GM19239 (cell line): ENCODE results near the gene PHF19.

Source experiments
- DNase-seq: peaks from one replicate; pipeline ENCODE4 v3.0.0; 2011; ENCODE audit warnings: low spot score; ENCODE audit not compliant: insufficient read length
- FAIRE-seq: peaks from 2 replicates; lab custom pipeline; 2011; peaks lifted over from hg19 to GRCh38; lab: Jason Lieb, UNC

PHF19 gene

GRCh38 chr9:120914396-120914795 is 37.4 kb upstream of the PHF19 start:
- no peak for FAIRE-seq
- DNase-seq: no peak

- DNase-seq (no peak), FAIRE-seq (no peak)
These were observed 36.8 kb upstream of the PHF19 start for GRCh38 chr9:120913647-120914264.

GRCh38 chr9:120912958-120913646 is 36.1 kb upstream of the PHF19 start:
- DNase-seq: no peak
- no peak for FAIRE-seq

- FAIRE-seq (no peak), DNase-seq (no peak)
These were observed 34.4 kb upstream of the PHF19 start for GRCh38 chr9:120911295-120911837.

- no peak for DNase-seq
- FAIRE-seq: no peak
These were observed 33.7 kb upstream of the PHF19 start for GRCh38 chr9:120910643-120911042.

- FAIRE-seq (no peak), DNase-seq (no peak)
These were observed 32.9 kb upstream of the PHF19 start for GRCh38 chr9:120909904-120910303.

GRCh38 chr9:120905315-120906164 is 28.6 kb upstream of the PHF19 start:
- DNase-seq: no peak
- FAIRE-seq: no peak

GRCh38 chr9:120904978-120905301 is 28.0 kb upstream of the PHF19 start:
- FAIRE-seq (no peak), DNase-seq (no peak)

- FAIRE-seq (no peak), DNase-seq (no peak)
These were observed 27.3 kb upstream of the PHF19 start for GRCh38 chr9:120904061-120904977.

GRCh38 chr9:120902569-120903535 is 25.9 kb upstream of the PHF19 start:
- DNase-seq (no peak), FAIRE-seq (peak; percentile 55)

GRCh38 chr9:120901755-120902568 is 25.0 kb upstream of the PHF19 start:
- DNase-seq (no peak), FAIRE-seq (no peak)

GRCh38 chr9:120900824-120901223 is 23.8 kb upstream of the PHF19 start:
- DNase-seq: no peak
- FAIRE-seq: no peak

- DNase-seq (no peak), FAIRE-seq (no peak)
These were observed 22.6 kb upstream of the PHF19 start for GRCh38 chr9:120899490-120900068.

- no peak for FAIRE-seq
- no peak for DNase-seq
These were observed 21.4 kb upstream of the PHF19 start for GRCh38 chr9:120898396-120898795.

- FAIRE-seq (no peak), DNase-seq (no peak)
These were observed 19.0 kb upstream of the PHF19 start for GRCh38 chr9:120895951-120896350.

- DNase-seq (no peak), FAIRE-seq (no peak)
These were observed 17.5 kb upstream of the PHF19 start for GRCh38 chr9:120894321-120895148.
